GM19240 (cell line): ENCODE data around the gene SAA2.
"Not testable (repeated sequence)": the region's sequence is repeated elsewhere in the genome, so short reads cannot be mapped to it uniquely, and the experiment has no call there.

Experiments
- DNase-seq: peaks from one replicate; pipeline ENCODE4 v3.0.0; 2011; ENCODE audit warnings: low spot score; ENCODE audit not compliant: insufficient read length

SAA2 gene

DNA sequence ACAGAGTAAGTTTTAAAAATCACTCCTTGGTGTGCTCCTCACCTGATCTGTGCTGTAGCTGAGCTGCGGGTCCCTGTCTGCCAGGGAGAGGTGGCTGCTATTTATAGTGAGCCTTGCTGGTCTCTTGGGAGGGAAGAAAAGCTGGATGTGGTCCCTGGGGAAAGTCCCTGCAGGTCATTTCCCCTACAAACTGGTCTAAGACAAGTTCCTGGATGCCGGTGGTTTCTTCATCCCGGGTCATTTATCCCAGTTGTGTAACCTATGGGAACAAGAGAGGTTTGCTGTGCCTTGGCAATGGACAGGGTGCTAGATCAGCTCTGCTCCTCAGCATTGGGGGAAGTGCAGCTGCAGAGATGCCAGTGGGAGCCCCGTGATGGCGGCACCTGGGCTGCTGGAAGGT lies at the start of gene SAA2:
SAA2 (minus strand) TSS at position 108 of the 400 bp plus-strand sequence. CDS start 657 bp downstream, outside the sequence.
- no peak for DNase-seq

GRCh38 chr11:18295316-18295715 lies 46.8 kb upstream of the SAA2 start:
- no peak for DNase-seq

DNA sequence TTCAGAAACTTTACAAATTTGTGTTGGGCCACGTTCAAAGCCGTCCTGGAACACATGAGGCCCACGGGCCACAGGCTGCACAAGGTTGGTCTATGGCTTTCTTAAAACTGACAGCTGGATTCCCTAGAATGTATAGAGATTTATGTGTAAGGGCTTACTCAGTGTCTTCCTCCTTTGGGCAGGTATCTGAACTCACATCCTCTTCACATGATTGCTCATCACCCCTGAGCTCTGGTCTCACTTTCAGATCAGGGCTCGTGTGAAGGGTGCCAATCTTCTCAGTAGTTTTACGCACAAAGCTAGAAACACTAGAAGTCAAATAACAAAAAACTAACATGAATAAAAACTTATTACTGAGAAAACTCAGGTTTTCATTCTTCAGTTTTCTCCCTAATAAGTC lies 46.4 kb upstream of the SAA2 start:
- DNase-seq, result no peak

GRCh38 chr11:18288911-18289310 lies 40.4 kb upstream of the SAA2 start:
- DNase-seq, result no peak

GRCh38 chr11:18285841-18286240 lies 37.4 kb upstream of the SAA2 start:
- DNase-seq, result no peak

DNA sequence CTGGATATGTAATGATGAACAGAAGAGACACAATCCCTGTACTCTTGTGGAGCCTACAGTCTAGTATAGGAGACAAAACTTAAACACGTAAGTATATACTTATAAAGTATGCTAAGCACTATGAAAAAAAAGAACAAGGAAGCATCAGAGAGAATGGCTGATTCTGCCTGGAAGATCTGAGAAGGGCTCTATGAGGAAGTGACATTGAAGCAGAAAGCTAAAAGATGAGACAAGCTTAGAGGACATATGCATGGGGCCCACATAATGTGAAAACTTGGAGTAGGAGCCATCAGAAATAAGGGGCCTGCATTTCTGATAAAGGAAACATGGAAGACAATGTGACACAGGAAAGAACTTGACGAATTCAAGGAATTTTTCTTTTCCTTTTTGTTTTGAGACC lies 34.2 kb upstream of the SAA2 start:
- no peak for DNase-seq

GRCh38 chr11:18280438-18281045 lies 32.1 kb upstream of the SAA2 start:
- DNase-seq, result peak; percentile 27

DNA sequence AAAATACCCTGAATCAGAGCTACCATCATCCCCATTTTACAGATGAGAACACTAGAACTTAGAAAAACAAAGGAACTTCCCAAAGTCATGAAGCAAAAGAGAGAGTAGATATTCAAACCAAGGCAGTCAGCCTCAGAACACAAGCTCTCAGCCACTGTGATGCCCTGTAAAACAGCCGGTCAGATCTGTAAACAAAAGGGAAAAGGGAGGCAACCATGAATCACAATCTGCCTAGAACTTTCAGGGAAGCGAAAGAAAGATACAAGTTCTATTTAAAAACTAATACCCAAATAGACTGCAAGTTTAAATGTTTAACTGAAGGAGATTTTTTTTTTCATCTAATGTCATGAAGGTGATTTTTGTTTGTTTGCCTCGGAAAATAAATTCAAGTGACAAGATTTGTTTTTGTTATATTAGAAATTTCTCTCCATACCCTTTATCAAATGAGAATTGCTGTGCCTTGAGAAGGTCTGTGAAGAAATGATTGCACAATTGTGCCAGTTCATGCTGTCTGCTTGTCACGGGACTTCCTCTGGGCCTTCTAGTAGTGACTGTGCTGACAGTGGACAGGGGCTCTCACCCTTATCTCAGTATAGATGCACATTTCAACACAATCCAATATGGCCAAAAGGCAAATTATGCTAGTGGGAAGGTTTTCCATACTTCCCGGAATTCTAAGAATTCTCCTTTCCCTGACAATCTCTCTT lies 29.2 kb upstream of the SAA2 start:
- DNase-seq, result no peak

GRCh38 chr11:18271206-18271605 lies 22.7 kb upstream of the SAA2 start:
- DNase-seq, result no peak

- no peak for DNase-seq
Observed at GRCh38 chr11:18270102-18270501, 21.6 kb upstream of the SAA2 start.

- not testable (repeated sequence) for DNase-seq
Observed at GRCh38 chr11:18269252-18269651, 20.8 kb upstream of the SAA2 start.

- not testable (repeated sequence) for DNase-seq
Observed at GRCh38 chr11:18267335-18268133, 19.1 kb upstream of the SAA2 start.

DNA sequence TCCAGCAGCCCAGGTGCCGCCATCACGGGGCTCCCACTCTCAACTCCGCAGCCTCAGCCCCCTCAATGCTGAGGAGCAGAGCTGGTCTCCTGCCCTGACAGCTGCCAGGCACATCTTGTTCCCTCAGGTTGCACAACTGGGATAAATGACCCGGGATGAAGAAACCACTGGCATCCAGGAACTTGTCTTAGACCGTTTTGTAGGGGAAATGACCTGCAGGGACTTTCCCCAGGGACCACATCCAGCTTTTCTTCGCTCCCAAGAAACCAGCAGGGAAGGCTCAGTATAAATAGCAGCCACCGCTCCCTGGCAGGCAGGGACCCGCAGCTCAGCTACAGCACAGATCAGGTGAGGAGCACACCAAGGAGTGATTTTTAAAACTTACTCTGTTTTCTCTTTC lies 17.5 kb upstream of the SAA2 start, which contains the start of gene SAA1:
SAA1 (plus strand) TSS at position 316 of the 400 bp plus-strand sequence. CDS start 624 bp downstream, outside the sequence.
- DNase-seq, result no peak

GRCh38 chr11:18264677-18265555 lies 16.4 kb upstream of the SAA2 start:
- no peak for DNase-seq

- no peak for DNase-seq
Observed at GRCh38 chr11:18264035-18264434, 15.6 kb upstream of the SAA2 start.

GRCh38 chr11:18262681-18263350 lies 14.3 kb upstream of the SAA2 start:
- not testable (repeated sequence) for DNase-seq

DNA sequence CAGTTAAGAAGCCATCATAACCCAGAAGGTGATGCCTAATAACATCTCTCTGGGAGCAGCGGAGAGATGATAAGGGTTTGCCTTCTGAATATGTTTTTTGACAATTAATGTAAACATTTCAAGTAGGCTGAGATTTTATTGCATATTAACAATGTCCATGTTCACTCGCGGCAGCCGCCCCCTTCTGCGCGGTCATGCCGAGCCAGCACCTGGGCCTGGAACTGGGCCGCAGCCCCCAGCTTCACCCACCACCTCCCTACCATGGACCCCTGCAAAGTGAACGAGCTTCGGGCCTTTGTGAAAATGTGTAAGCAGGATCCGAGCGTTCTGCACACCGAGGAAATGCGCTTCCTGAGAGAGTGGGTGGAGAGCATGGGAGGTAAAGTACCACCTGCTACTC lies 13.3 kb upstream of the SAA2 start:
- DNase-seq, result no peak

DNA sequence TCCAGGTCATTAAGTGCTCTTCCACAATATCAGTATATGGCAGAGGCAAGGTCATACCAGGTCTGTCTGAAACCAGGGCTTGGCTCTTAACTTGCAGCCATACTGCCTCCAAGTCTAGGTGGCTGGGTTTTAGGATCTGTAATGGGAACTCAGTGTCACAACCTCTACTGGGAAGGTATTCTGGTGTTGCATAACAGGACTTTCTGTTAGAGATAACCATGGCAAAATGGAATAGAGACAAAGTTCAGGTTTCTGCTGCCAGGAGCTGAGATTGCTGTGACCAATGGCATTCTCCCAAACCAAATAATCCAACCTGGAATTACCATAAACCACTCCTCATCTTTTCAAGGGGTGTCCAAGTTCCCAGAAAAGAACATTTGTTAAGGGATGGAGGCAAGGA lies 10.8 kb upstream of the SAA2 start:
- no peak for DNase-seq

- no peak for DNase-seq
Observed at GRCh38 chr11:18254781-18255361, 6.4 kb upstream of the SAA2 start.

DNA sequence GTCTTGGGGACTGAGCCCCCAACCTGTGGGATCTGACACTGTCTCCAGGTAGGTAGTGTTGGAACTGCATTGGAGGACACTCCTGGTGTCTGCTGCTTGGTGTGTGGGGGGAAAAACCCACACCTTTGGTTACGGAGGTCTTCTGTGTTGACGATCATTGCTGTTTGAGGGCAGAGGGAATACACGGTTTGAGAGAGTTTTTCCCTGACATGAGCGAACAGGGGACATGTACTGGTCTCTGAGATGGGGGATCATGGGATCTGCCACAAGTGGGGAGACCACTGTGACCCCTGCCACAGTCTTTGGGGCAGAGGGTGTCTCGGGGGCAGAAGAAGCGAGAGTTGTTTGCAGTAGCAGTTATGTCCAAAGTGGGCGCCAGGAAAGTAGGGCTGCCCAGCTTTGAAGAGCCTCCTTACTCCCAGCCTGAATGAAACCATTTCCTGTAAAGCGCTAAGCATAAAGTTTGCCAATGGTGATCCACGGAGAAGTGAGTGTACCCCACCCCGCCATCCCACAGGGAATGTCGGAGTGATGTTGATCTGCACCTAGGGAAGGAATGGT lies 5.4 kb upstream of the SAA2 start:
- DNase-seq, result no peak
